H1 (cell line): ENCODE measurements around the gene DET1. TPM values are rescaled to one million over a fixed set of nuclear protein-coding genes. Genes with fewer than 3 reads are reported as not detected.

Source experiments
- BCL11A ChIP-seq, 2 experiments: IDR thresholded peaks; one replicate each; pipeline ENCODE4 v1.6.1; 2011; ENCODE audit warnings: low read depth in 2 of 2, low read length in 2 of 2, mild to moderate bottlenecking in 2 of 2
- polyA plus RNA-seq, 7 experiments: library from polyadenylated mRNA; depleted of rRNA in 3 of 7; stranded (reverse) in 5 of 7; unstranded in 2 of 7; fragments of >200 nt in 5 of 7; fragments of 200-250 nt in 2 of 7; gene quantifications; 1 replicate in 5 of 7; 2 replicates in 1 of 7; 4 replicates in 1 of 7; pipeline versions ENCODE4 v1.2.1 to v1.2.3, GENCODE V29; 2011 to 2013; ENCODE audit warnings: missing spikeins in 2 of 7, mixed read lengths in 2 of 7
- total RNA-seq: library from RNA; stranded (reverse); fragmentation: NEBNext Ultra II Directional; extraction: Animal tissue kit (Norgen Biotek cat#: 25700); gene quantifications from 2 replicates; pipeline ENCODE4 v1.2.1, GENCODE V29; 2021
- TF ChIP-seq, protein P1 (sequence below), 3 experiments: IDR thresholded peaks; 1 replicate in 2 of 3; 2 replicates in 1 of 3; pipeline versions ENCODE4 v1.5.1 to v1.6.1; 2011; ENCODE audit warnings: low read length in 3 of 3, mild to moderate bottlenecking in 3 of 3, inconsistent platforms in 2 of 3, low read depth in 1 of 3, moderate library complexity in 1 of 3; ENCODE audit not compliant: insufficient read depth in 1 of 3; ENCODE audit errors: control extremely low read depth in 1 of 3
- TF ChIP-seq, protein P2 (sequence below): fragments of 300-600 bp; sonication (generic); IDR thresholded peaks from 2 replicates; pipeline ENCODE4 v1.7.1; 2012; ENCODE audit warnings: low read length, moderate library complexity, mild to moderate bottlenecking, inconsistent platforms; ENCODE audit not compliant: insufficient replicate concordance

Gene DET1
- total and polyA plus RNA-seq, 2 of the 8 experiments (the other 6 are each of a cell fraction or from before 2014, with no cell fraction given), result 5.4 to 8.5 TPM

GRCh38 chr15:88529021-88529630 lies 17.4 kb downstream of the DET1 start (continued):
- TF ChIP-seq, protein P1, sequence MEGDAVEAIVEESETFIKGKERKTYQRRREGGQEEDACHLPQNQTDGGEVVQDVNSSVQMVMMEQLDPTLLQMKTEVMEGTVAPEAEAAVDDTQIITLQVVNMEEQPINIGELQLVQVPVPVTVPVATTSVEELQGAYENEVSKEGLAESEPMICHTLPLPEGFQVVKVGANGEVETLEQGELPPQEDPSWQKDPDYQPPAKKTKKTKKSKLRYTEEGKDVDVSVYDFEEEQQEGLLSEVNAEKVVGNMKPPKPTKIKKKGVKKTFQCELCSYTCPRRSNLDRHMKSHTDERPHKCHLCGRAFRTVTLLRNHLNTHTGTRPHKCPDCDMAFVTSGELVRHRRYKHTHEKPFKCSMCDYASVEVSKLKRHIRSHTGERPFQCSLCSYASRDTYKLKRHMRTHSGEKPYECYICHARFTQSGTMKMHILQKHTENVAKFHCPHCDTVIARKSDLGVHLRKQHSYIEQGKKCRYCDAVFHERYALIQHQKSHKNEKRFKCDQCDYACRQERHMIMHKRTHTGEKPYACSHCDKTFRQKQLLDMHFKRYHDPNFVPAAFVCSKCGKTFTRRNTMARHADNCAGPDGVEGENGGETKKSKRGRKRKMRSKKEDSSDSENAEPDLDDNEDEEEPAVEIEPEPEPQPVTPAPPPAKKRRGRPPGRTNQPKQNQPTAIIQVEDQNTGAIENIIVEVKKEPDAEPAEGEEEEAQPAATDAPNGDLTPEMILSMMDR (IDR thresholded peaks at IDR 0.05; ENCODE audit: control extremely low read depth in 1 of 3, insufficient read depth in 1 of 3, low read depth in 1 of 3, low read length in 3 of 3), result no peak
- TF ChIP-seq, protein P2, sequence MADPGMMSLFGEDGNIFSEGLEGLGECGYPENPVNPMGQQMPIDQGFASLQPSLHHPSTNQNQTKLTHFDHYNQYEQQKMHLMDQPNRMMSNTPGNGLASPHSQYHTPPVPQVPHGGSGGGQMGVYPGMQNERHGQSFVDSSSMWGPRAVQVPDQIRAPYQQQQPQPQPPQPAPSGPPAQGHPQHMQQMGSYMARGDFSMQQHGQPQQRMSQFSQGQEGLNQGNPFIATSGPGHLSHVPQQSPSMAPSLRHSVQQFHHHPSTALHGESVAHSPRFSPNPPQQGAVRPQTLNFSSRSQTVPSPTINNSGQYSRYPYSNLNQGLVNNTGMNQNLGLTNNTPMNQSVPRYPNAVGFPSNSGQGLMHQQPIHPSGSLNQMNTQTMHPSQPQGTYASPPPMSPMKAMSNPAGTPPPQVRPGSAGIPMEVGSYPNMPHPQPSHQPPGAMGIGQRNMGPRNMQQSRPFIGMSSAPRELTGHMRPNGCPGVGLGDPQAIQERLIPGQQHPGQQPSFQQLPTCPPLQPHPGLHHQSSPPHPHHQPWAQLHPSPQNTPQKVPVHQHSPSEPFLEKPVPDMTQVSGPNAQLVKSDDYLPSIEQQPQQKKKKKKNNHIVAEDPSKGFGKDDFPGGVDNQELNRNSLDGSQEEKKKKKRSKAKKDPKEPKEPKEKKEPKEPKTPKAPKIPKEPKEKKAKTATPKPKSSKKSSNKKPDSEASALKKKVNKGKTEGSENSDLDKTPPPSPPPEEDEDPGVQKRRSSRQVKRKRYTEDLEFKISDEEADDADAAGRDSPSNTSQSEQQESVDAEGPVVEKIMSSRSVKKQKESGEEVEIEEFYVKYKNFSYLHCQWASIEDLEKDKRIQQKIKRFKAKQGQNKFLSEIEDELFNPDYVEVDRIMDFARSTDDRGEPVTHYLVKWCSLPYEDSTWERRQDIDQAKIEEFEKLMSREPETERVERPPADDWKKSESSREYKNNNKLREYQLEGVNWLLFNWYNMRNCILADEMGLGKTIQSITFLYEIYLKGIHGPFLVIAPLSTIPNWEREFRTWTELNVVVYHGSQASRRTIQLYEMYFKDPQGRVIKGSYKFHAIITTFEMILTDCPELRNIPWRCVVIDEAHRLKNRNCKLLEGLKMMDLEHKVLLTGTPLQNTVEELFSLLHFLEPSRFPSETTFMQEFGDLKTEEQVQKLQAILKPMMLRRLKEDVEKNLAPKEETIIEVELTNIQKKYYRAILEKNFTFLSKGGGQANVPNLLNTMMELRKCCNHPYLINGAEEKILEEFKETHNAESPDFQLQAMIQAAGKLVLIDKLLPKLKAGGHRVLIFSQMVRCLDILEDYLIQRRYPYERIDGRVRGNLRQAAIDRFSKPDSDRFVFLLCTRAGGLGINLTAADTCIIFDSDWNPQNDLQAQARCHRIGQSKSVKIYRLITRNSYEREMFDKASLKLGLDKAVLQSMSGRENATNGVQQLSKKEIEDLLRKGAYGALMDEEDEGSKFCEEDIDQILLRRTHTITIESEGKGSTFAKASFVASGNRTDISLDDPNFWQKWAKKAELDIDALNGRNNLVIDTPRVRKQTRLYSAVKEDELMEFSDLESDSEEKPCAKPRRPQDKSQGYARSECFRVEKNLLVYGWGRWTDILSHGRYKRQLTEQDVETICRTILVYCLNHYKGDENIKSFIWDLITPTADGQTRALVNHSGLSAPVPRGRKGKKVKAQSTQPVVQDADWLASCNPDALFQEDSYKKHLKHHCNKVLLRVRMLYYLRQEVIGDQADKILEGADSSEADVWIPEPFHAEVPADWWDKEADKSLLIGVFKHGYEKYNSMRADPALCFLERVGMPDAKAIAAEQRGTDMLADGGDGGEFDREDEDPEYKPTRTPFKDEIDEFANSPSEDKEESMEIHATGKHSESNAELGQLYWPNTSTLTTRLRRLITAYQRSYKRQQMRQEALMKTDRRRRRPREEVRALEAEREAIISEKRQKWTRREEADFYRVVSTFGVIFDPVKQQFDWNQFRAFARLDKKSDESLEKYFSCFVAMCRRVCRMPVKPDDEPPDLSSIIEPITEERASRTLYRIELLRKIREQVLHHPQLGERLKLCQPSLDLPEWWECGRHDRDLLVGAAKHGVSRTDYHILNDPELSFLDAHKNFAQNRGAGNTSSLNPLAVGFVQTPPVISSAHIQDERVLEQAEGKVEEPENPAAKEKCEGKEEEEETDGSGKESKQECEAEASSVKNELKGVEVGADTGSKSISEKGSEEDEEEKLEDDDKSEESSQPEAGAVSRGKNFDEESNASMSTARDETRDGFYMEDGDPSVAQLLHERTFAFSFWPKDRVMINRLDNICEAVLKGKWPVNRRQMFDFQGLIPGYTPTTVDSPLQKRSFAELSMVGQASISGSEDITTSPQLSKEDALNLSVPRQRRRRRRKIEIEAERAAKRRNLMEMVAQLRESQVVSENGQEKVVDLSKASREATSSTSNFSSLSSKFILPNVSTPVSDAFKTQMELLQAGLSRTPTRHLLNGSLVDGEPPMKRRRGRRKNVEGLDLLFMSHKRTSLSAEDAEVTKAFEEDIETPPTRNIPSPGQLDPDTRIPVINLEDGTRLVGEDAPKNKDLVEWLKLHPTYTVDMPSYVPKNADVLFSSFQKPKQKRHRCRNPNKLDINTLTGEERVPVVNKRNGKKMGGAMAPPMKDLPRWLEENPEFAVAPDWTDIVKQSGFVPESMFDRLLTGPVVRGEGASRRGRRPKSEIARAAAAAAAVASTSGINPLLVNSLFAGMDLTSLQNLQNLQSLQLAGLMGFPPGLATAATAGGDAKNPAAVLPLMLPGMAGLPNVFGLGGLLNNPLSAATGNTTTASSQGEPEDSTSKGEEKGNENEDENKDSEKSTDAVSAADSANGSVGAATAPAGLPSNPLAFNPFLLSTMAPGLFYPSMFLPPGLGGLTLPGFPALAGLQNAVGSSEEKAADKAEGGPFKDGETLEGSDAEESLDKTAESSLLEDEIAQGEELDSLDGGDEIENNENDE, result no peak
- TF ChIP-seq BCL11A (IDR thresholded peaks at IDR 0.05; ENCODE audit: low read depth in 2 of 2, low read length in 2 of 2), result no peak
